Neural cell (in vitro differentiated cells): ENCODE measurements around the gene TAF11L13. TPM values are rescaled to one million over a fixed set of nuclear protein-coding genes. Genes with fewer than 3 reads are reported as not detected.

ENCODE experiments used
- H2AFZ ChIP-seq: fragments of 200-600, 300-800 bp; sonication (generic), shearing (Covaris generic); 2 replicates; pipeline ENCODE4 v1.6.0; 2014; ENCODE audit warnings: low read depth, mild to moderate bottlenecking, antibody characterized with exemption, low read length, moderate library complexity
- H3F3A ChIP-seq: fragments of 200-600 bp; shearing (Covaris generic); 2 replicates; pipeline ENCODE4 v1.6.1; 2016; ENCODE audit warnings: mild to moderate bottlenecking, moderate library complexity, mixed read lengths, antibody characterized with exemption, low read length; ENCODE audit not compliant: insufficient read depth, poor library complexity, severe bottlenecking
- H3K27ac ChIP-seq: fragments of 200-600, 300-800 bp; sonication (generic), shearing (Covaris generic); 2 replicates; pipeline ENCODE4 v1.5.1; 2014; ENCODE audit warnings: mild to moderate bottlenecking, low read length, moderate library complexity
- H3K27me3 ChIP-seq: fragments of 300-800, 200-600 bp; sonication (generic), shearing (Covaris generic); 2 replicates; pipeline ENCODE4 v1.6.0; 2014; ENCODE audit warnings: mild to moderate bottlenecking, low read depth, low read length, moderate library complexity; ENCODE audit not compliant: insufficient read depth
- H3K36me3 ChIP-seq: fragments of 300-800, 200-600 bp; sonication (generic), shearing (Covaris generic); 2 replicates; pipeline ENCODE4 v1.5.1; 2014; ENCODE audit warnings: mild to moderate bottlenecking, antibody characterized with exemption, low read length, moderate library complexity; ENCODE audit not compliant: insufficient read depth
- H3K4me2 ChIP-seq: fragments of 300-800, 200-600 bp; sonication (generic), shearing (Covaris generic); 2 replicates; pipeline ENCODE4 v1.6.0; 2014; ENCODE audit warnings: mild to moderate bottlenecking, low read length
- H3K4me3 ChIP-seq: fragments of 300-800, 200-600 bp; sonication (generic), shearing (Covaris generic); 2 replicates; pipeline ENCODE4 v1.5.1; 2014; ENCODE audit warnings: mild to moderate bottlenecking, low read length, moderate library complexity
- H3K79me2 ChIP-seq: fragments of 200-600 bp; shearing (Covaris generic); replicated peaks from 2 replicates; pipeline ENCODE4 v1.6.0; 2014; ENCODE audit warnings: mild to moderate bottlenecking, low read length, moderate library complexity; ENCODE audit not compliant: insufficient read depth
- H3K9ac ChIP-seq: fragments of 300-800, 200-600 bp; sonication (generic), shearing (Covaris generic); 2 replicates; pipeline ENCODE4 v1.6.1; 2016; ENCODE audit warnings: mild to moderate bottlenecking, low read length, mixed read lengths
- H3K9me2 ChIP-seq: fragments of 200-600 bp; shearing (Covaris generic); 2 replicates; pipeline ENCODE4 v1.6.1; 2016; ENCODE audit warnings: mild to moderate bottlenecking, low read length, mixed read lengths; ENCODE audit not compliant: insufficient read depth
- H3K9me3 ChIP-seq: fragments of 200-600, 300-800 bp; sonication (generic), shearing (Covaris generic); 2 replicates; pipeline ENCODE4 v1.6.1; 2016; ENCODE audit warnings: mild to moderate bottlenecking, mixed run types, low read length, moderate library complexity, mixed read lengths
- H4K20me1 ChIP-seq: fragments of 200-600 bp; shearing (Covaris generic); 2 replicates; pipeline ENCODE4 v1.6.1; 2016; ENCODE audit warnings: mild to moderate bottlenecking, mixed run types; ENCODE audit not compliant: insufficient read depth
- CTCF ChIP-seq: fragments of 450-650 bp; IDR thresholded peaks from 2 replicates; pipeline ENCODE4 v1.5.1; 2014; ENCODE audit warnings: antibody characterized with exemption, mild to moderate bottlenecking, moderate library complexity; ENCODE audit not compliant: poor library complexity, severe bottlenecking
- EP300 ChIP-seq: fragments of 450-650 bp; conservative IDR thresholded peaks from 2 replicates; pipeline ENCODE4 v1.6.1; 2014; ENCODE audit warnings: antibody characterized with exemption, mild to moderate bottlenecking, moderate library complexity; ENCODE audit not compliant: poor library complexity, severe bottlenecking
- EZH2 ChIP-seq: fragments of 200-600, 300-800 bp; shearing (Covaris generic), sonication (generic); IDR thresholded peaks from 2 replicates; pipeline ENCODE4 v1.6.1; 2014; ENCODE audit warnings: antibody characterized with exemption, low read length, borderline replicate concordance, mild to moderate bottlenecking; ENCODE audit not compliant: insufficient read depth, poor library complexity, severe bottlenecking
- MXI1 ChIP-seq: fragments of 450-650 bp; conservative IDR thresholded peaks from 2 replicates; pipeline ENCODE4 v1.6.1; 2014; ENCODE audit warnings: antibody characterized with exemption, mild to moderate bottlenecking; ENCODE audit not compliant: poor library complexity, severe bottlenecking
- POLR2AphosphoS5 ChIP-seq: IDR thresholded peaks from 2 replicates; pipeline ENCODE4 v1.6.1; 2012
- RAD21 ChIP-seq: fragments of 450-650 bp; conservative IDR thresholded peaks from 2 replicates; pipeline ENCODE4 v1.6.1; 2014; ENCODE audit warnings: antibody characterized with exemption, mild to moderate bottlenecking, moderate library complexity
- REST ChIP-seq: IDR thresholded peaks from 2 replicates; pipeline ENCODE4 v1.6.1; 2012; ENCODE audit warnings: borderline replicate concordance
- SMC3 ChIP-seq: fragments of 450-650 bp; conservative IDR thresholded peaks from 2 replicates; pipeline ENCODE4 v1.6.1; 2014; ENCODE audit warnings: antibody characterized with exemption, mild to moderate bottlenecking, moderate library complexity; ENCODE audit not compliant: poor library complexity
- TAF1 ChIP-seq: IDR thresholded peaks from 2 replicates; pipeline ENCODE4 v1.6.1; 2012; ENCODE audit warnings: low read depth
- polyA plus RNA-seq: library from polyadenylated mRNA; depleted of rRNA; stranded (reverse); fragments of >200 nt; gene quantifications from 2 replicates; pipeline ENCODE4 v1.2.3, GENCODE V29; 2014

The TAF11L13 gene
- polyA plus RNA-seq, 1 donor from 2014 or later = not detected

DNA sequence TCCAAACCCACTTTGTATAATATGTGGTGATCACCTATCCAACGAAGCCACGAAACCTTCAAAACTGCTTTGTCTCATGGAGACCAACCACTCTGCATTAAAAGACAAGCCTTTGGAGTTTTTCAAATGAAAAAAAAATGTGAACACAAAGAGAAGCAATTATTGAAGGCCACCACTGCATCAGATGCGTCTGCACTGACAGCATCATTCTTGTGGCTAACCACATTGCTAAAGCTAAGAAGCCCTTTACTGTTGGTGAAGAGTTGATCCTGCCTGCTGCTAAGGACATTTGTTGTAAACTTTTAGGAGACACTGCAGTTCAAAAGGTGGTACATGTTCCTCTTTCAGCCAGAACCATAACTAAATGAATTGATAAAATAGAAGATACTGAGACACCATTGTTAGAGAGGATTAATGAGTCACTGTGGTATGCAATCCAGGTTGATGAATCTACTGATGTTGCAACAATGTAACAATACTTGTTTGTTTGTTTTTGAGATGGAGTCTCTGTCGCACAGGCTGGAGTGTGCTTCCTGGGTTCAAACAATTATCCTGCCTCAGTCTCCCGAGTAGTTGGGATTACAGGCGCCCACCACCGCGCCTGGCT, 47.8 kb downstream of the TAF11L13 start:
- H3K36me3 ChIP-seq = no peaks in the 10 kb centered on the region
- H3K9me2 ChIP-seq = no peaks in the 10 kb centered on the region
- no peak for TF ChIP-seq CTCF
- no peak for TF ChIP-seq EP300
- no peak for TF ChIP-seq RAD21
- no peak for TF ChIP-seq MXI1
- no peak for TF ChIP-seq POLR2AphosphoS5
- no peak for TF ChIP-seq TAF1
- TF ChIP-seq REST = no peak
- TF ChIP-seq EZH2 = no peak
- no peak for TF ChIP-seq SMC3
- H3F3A ChIP-seq = no peaks in the 10 kb centered on the region
- no peaks in the 10 kb centered on the region for H3K9me3 ChIP-seq
- H3K79me2 ChIP-seq = no peaks in the 10 kb centered on the region
- H4K20me1 ChIP-seq = no peaks in the 10 kb centered on the region
- H3K9ac ChIP-seq = no peak overlapping the region
- H3K4me3 ChIP-seq = no peak overlapping the region
- no peak overlapping the region for H3K4me2 ChIP-seq
- no peak overlapping the region for H2AFZ ChIP-seq
- H3K27ac ChIP-seq = no peak overlapping the region
- no peaks in the 10 kb centered on the region for H3K27me3 ChIP-seq

- H3F3A ChIP-seq = no peaks in the 10 kb centered on the region
- H3K9me2 ChIP-seq = no peaks in the 10 kb centered on the region
- H3K36me3 ChIP-seq = no peaks in the 10 kb centered on the region
- no peaks in the 10 kb centered on the region for H3K27me3 ChIP-seq
- H3K9ac ChIP-seq = no peak overlapping the region
- no peak overlapping the region for H3K4me2 ChIP-seq
- no peaks in the 10 kb centered on the region for H4K20me1 ChIP-seq
- H3K4me3 ChIP-seq = no peak overlapping the region
- no peak overlapping the region for H2AFZ ChIP-seq
- no peak for TF ChIP-seq SMC3
- TF ChIP-seq REST = no peak
- no peak for TF ChIP-seq EZH2
- no peak for TF ChIP-seq TAF1
- TF ChIP-seq MXI1 = no peak
- TF ChIP-seq POLR2AphosphoS5 = no peak
- no peak for TF ChIP-seq EP300
- no peak for TF ChIP-seq CTCF
- no peak for TF ChIP-seq RAD21
- H3K79me2 ChIP-seq = no peaks in the 10 kb centered on the region
- H3K9me3 ChIP-seq = no peaks in the 10 kb centered on the region
- no peak overlapping the region for H3K27ac ChIP-seq
These were observed 48.8 kb downstream of the TAF11L13 start for GRCh38 chr5:17680737-17681136.
